Stomach (tissue), 4 donors: ENCODE data around the gene PRUNE2.

Experiments
- CTCF ChIP-seq, 7 experiments: fragments of 450-650 bp in 4 of 7; fragments of 200-600 bp in 3 of 7; sonication (generic) in 3 of 7; IDR thresholded peaks; one replicate each; pipeline ENCODE4 v1.5.1; 2016 to 2019; ENCODE audit warnings: antibody characterized with exemption in 7 of 7, control low read depth in 2 of 7, mild to moderate bottlenecking in 1 of 7
- POLR2AphosphoS5 ChIP-seq, 3 donors: sonication (generic); formaldehyde crosslinking; IDR thresholded peaks; one replicate each; pipeline ENCODE4 v1.6.1; 2016; ENCODE audit warnings: antibody characterized with exemption in 3 of 3

- no peak for TF ChIP-seq POLR2AphosphoS5 (IDR thresholded peaks at IDR 0.05)
- no peak for TF ChIP-seq CTCF (IDR thresholded peaks at IDR 0.05)
These were observed 187.7 kb downstream of the PRUNE2 start for GRCh38 chr9:76718166-76718565.
